ENCODE results near the gene CSTPP1.
"Not testable (repeated sequence)": the region's sequence is repeated elsewhere in the genome, so short reads cannot be mapped to it uniquely, and the experiment has no call there.

Gene CSTPP1

GRCh38 chr11:46983598-46983997, 47.0 kb downstream of the CSTPP1 start:
- DNase-seq (ENCODE audit: low spot score): no peak
- TF ChIP-seq CTCF (IDR thresholded peaks at IDR 0.05; ENCODE audit: extremely low read depth, insufficient read depth, missing control alignments): no peak

GRCh38 chr11:46984548-46984947, 48.0 kb downstream of the CSTPP1 start:
- no peak for DNase-seq (ENCODE audit: low spot score)
- TF ChIP-seq CTCF (IDR thresholded peaks at IDR 0.05; ENCODE audit: extremely low read depth, insufficient read depth, missing control alignments): no peak
- in situ Hi-C loops (cut with MboI; ENCODE audit: low pct_unique_long_range_greater_than_20kb, low sequenced_read_pairs, unreplicated experiment): no loop called here

More at GRCh38 chr11:46983598-46983997, 47.0 kb downstream of the CSTPP1 start:
- in situ Hi-C loops (cut with MboI; ENCODE audit: low pct_unique_long_range_greater_than_20kb, low sequenced_read_pairs, unreplicated experiment): no loop called here

- in situ Hi-C loops (cut with MboI; ENCODE audit: low pct_unique_long_range_greater_than_20kb, low sequenced_read_pairs, unreplicated experiment): no loop called here
- no peak for TF ChIP-seq CTCF (IDR thresholded peaks at IDR 0.05; ENCODE audit: extremely low read depth, insufficient read depth, missing control alignments)
- no peak for DNase-seq (ENCODE audit: low spot score)
These were observed 48.4 kb downstream of the CSTPP1 start for GRCh38 chr11:46984987-46985386.

- in situ Hi-C loops (cut with MboI; ENCODE audit: low pct_unique_long_range_greater_than_20kb, low sequenced_read_pairs, unreplicated experiment): no loop called here
- TF ChIP-seq CTCF (IDR thresholded peaks at IDR 0.05; ENCODE audit: extremely low read depth, insufficient read depth, missing control alignments): no peak
- no peak for DNase-seq (ENCODE audit: low spot score)
These were observed 50.6 kb downstream of the CSTPP1 start for GRCh38 chr11:46987183-46987582.

- DNase-seq (ENCODE audit: low spot score); in situ Hi-C loops (cut with MboI; ENCODE audit: low pct_unique_long_range_greater_than_20kb, low sequenced_read_pairs, unreplicated experiment): not testable (repeated sequence)
These were observed 53.4 kb downstream of the CSTPP1 start for GRCh38 chr11:46989810-46990487.

- in situ Hi-C loops (cut with MboI; ENCODE audit: low pct_unique_long_range_greater_than_20kb, low sequenced_read_pairs, unreplicated experiment): no loop called here
- no peak for TF ChIP-seq CTCF (IDR thresholded peaks at IDR 0.05; ENCODE audit: extremely low read depth, insufficient read depth, missing control alignments)
- DNase-seq (ENCODE audit: low spot score): no peak
These were observed 54.8 kb downstream of the CSTPP1 start for GRCh38 chr11:46991391-46991790.

GRCh38 chr11:46992386-46992785, 55.8 kb downstream of the CSTPP1 start:
- DNase-seq (ENCODE audit: low spot score); in situ Hi-C loops (cut with MboI; ENCODE audit: low pct_unique_long_range_greater_than_20kb, low sequenced_read_pairs, unreplicated experiment): not testable (repeated sequence)

- DNase-seq (ENCODE audit: low spot score); in situ Hi-C loops (cut with MboI; ENCODE audit: low pct_unique_long_range_greater_than_20kb, low sequenced_read_pairs, unreplicated experiment): not testable (repeated sequence)
These were observed 61.2 kb downstream of the CSTPP1 start for GRCh38 chr11:46997796-46998195.

Data from GM13977 (cell line).